ENCODE results near the gene PRAMEF1.

The PRAMEF1 gene

GRCh38 chr1:12761781-12762180 lies 29.4 kb upstream of the PRAMEF1 start:
- H2AFZ ChIP-seq (ENCODE audit: low read length, unreplicated experiment): no peak overlapping the region
- no peaks in the 10 kb centered on the region for H3K79me2 ChIP-seq (ENCODE audit: control insufficient read depth, insufficient read depth, low read length, unreplicated experiment)
- H3K36me3 ChIP-seq (ENCODE audit: insufficient read depth, low read length): no peaks in the 10 kb centered on the region
- H3K4me3 ChIP-seq (ENCODE audit: low read depth, low read length): no peak overlapping the region
- H3K27me3 ChIP-seq (ENCODE audit: insufficient read depth, low read length): no peaks in the 10 kb centered on the region
- H3K27ac ChIP-seq (ENCODE audit: low read depth, low read length): no peak overlapping the region
- no peaks in the 10 kb centered on the region for H3K4me1 ChIP-seq (ENCODE audit: control insufficient read depth, insufficient read depth, low read length, unreplicated experiment)

- Histone ChIP-seq H2AFZ (ENCODE audit: low read length, unreplicated experiment) (no peak overlapping the region), H3K36me3 (ENCODE audit: insufficient read depth, low read length) (no peaks in the 10 kb centered on the region), H3K79me2 (ENCODE audit: control insufficient read depth, insufficient read depth, low read length, unreplicated experiment) (no peaks in the 10 kb centered on the region), H3K27me3 (ENCODE audit: insufficient read depth, low read length) (no peaks in the 10 kb centered on the region), H3K4me1 (ENCODE audit: control insufficient read depth, insufficient read depth, low read length, unreplicated experiment) (no peaks in the 10 kb centered on the region), H3K4me3 (ENCODE audit: low read depth, low read length) (no peak overlapping the region), H3K27ac (ENCODE audit: low read depth, low read length) (no peak overlapping the region)
Measured at GRCh38 chr1:12762766-12763165, 28.4 kb upstream of the PRAMEF1 start.

GRCh38 chr1:12763479-12763878 lies 27.7 kb upstream of the PRAMEF1 start:
- Histone ChIP-seq H3K79me2 (ENCODE audit: control insufficient read depth, insufficient read depth, low read length, unreplicated experiment) (no peaks in the 10 kb centered on the region), H3K27ac (ENCODE audit: low read depth, low read length) (no peak overlapping the region), H2AFZ (ENCODE audit: low read length, unreplicated experiment) (no peak overlapping the region), H3K36me3 (ENCODE audit: insufficient read depth, low read length) (no peaks in the 10 kb centered on the region), H3K4me1 (ENCODE audit: control insufficient read depth, insufficient read depth, low read length, unreplicated experiment) (no peaks in the 10 kb centered on the region), H3K4me3 (ENCODE audit: low read depth, low read length) (no peak overlapping the region), H3K27me3 (ENCODE audit: insufficient read depth, low read length) (no peaks in the 10 kb centered on the region)

GRCh38 chr1:12764016-12764415 lies 27.2 kb upstream of the PRAMEF1 start:
- Histone ChIP-seq H3K79me2 (ENCODE audit: control insufficient read depth, insufficient read depth, low read length, unreplicated experiment) (no peaks in the 10 kb centered on the region), H3K27me3 (ENCODE audit: insufficient read depth, low read length) (no peaks in the 10 kb centered on the region), H3K27ac (ENCODE audit: low read depth, low read length) (no peak overlapping the region), H3K4me3 (ENCODE audit: low read depth, low read length) (no peak overlapping the region), H3K36me3 (ENCODE audit: insufficient read depth, low read length) (no peaks in the 10 kb centered on the region), H2AFZ (ENCODE audit: low read length, unreplicated experiment) (no peak overlapping the region), H3K4me1 (ENCODE audit: control insufficient read depth, insufficient read depth, low read length, unreplicated experiment) (no peaks in the 10 kb centered on the region)

GRCh38 chr1:12769031-12769430 lies 22.2 kb upstream of the PRAMEF1 start:
- no peak overlapping the region for H2AFZ ChIP-seq (ENCODE audit: low read length, unreplicated experiment)
- H3K4me1 ChIP-seq (ENCODE audit: control insufficient read depth, insufficient read depth, low read length, unreplicated experiment): no peaks in the 10 kb centered on the region
- peaks cover 3% of the 10 kb centered on the region; the same call in 1 of the 2 replicates for H3K27me3 ChIP-seq (ENCODE audit: insufficient read depth, low read length)

GRCh38 chr1:12769976-12770505 lies 21.2 kb upstream of the PRAMEF1 start:
- Histone ChIP-seq H3K4me1 (ENCODE audit: control insufficient read depth, insufficient read depth, low read length, unreplicated experiment) (no peaks in the 10 kb centered on the region), H2AFZ (ENCODE audit: low read length, unreplicated experiment) (no peak overlapping the region), H3K27ac (ENCODE audit: low read depth, low read length) (no peak overlapping the region), H3K36me3 (ENCODE audit: insufficient read depth, low read length) (no peaks in the 10 kb centered on the region), H3K79me2 (ENCODE audit: control insufficient read depth, insufficient read depth, low read length, unreplicated experiment) (no peaks in the 10 kb centered on the region), H3K4me3 (ENCODE audit: low read depth, low read length) (no peak overlapping the region), H3K27me3 (ENCODE audit: insufficient read depth, low read length) (peaks cover 3% of the 10 kb centered on the region; the same call in 1 of the 2 replicates)

More at GRCh38 chr1:12769031-12769430, 22.2 kb upstream of the PRAMEF1 start:
- Histone ChIP-seq H3K79me2 (ENCODE audit: control insufficient read depth, insufficient read depth, low read length, unreplicated experiment) (no peaks in the 10 kb centered on the region), H3K36me3 (ENCODE audit: insufficient read depth, low read length) (no peaks in the 10 kb centered on the region), H3K27ac (ENCODE audit: low read depth, low read length) (no peak overlapping the region), H3K4me3 (ENCODE audit: low read depth, low read length) (no peak overlapping the region)

GRCh38 chr1:12770620-12771019 lies 20.6 kb upstream of the PRAMEF1 start:
- Histone ChIP-seq H3K27me3 (ENCODE audit: insufficient read depth, low read length) (peaks cover 3% of the 10 kb centered on the region; the same call in 1 of the 2 replicates), H3K79me2 (ENCODE audit: control insufficient read depth, insufficient read depth, low read length, unreplicated experiment) (no peaks in the 10 kb centered on the region), H3K4me1 (ENCODE audit: control insufficient read depth, insufficient read depth, low read length, unreplicated experiment) (no peaks in the 10 kb centered on the region), H3K4me3 (ENCODE audit: low read depth, low read length) (no peak overlapping the region), H3K36me3 (ENCODE audit: insufficient read depth, low read length) (no peaks in the 10 kb centered on the region), H3K27ac (ENCODE audit: low read depth, low read length) (no peak overlapping the region), H2AFZ (ENCODE audit: low read length, unreplicated experiment) (no peak overlapping the region)

GRCh38 chr1:12771186-12771585 lies 20.0 kb upstream of the PRAMEF1 start:
- Histone ChIP-seq H3K4me3 (ENCODE audit: low read depth, low read length) (no peak overlapping the region), H3K4me1 (ENCODE audit: control insufficient read depth, insufficient read depth, low read length, unreplicated experiment) (no peaks in the 10 kb centered on the region), H3K27ac (ENCODE audit: low read depth, low read length) (no peak overlapping the region), H3K27me3 (ENCODE audit: insufficient read depth, low read length) (peaks cover 3% of the 10 kb centered on the region; the same call in 1 of the 2 replicates), H3K36me3 (ENCODE audit: insufficient read depth, low read length) (no peaks in the 10 kb centered on the region), H3K79me2 (ENCODE audit: control insufficient read depth, insufficient read depth, low read length, unreplicated experiment) (no peaks in the 10 kb centered on the region), H2AFZ (ENCODE audit: low read length, unreplicated experiment) (no peak overlapping the region)

- H3K27ac ChIP-seq (ENCODE audit: low read depth, low read length): no peak overlapping the region
- no peaks in the 10 kb centered on the region for H3K79me2 ChIP-seq (ENCODE audit: control insufficient read depth, insufficient read depth, low read length, unreplicated experiment)
- no peak overlapping the region for H2AFZ ChIP-seq (ENCODE audit: low read length, unreplicated experiment)
- H3K4me3 ChIP-seq (ENCODE audit: low read depth, low read length): no peak overlapping the region
- H3K27me3 ChIP-seq (ENCODE audit: insufficient read depth, low read length): peaks cover 5% of the 10 kb centered on the region; the same call in 1 of the 2 replicates
- H3K36me3 ChIP-seq (ENCODE audit: insufficient read depth, low read length): no peaks in the 10 kb centered on the region
- no peaks in the 10 kb centered on the region for H3K4me1 ChIP-seq (ENCODE audit: control insufficient read depth, insufficient read depth, low read length, unreplicated experiment)
Measured at GRCh38 chr1:12772520-12772919, 18.7 kb upstream of the PRAMEF1 start.

GRCh38 chr1:12773438-12773837 lies 17.8 kb upstream of the PRAMEF1 start, which contains the start of gene PRAMEF12:
PRAMEF12 (plus strand) TSS chr1:12773738; CDS start chr1:12774868, 1,130 bp downstream.
- Histone ChIP-seq H3K4me3 (ENCODE audit: low read depth, low read length) (no peak within 1 kb of the TSS), H3K27ac (ENCODE audit: low read depth, low read length) (no peak within 1 kb of the TSS), H3K79me2 (ENCODE audit: control insufficient read depth, insufficient read depth, low read length, unreplicated experiment) (no peaks in the 10 kb centered on the region), H3K27me3 (ENCODE audit: insufficient read depth, low read length) (peaks cover 7% of the 10 kb centered on the region; the same call in 1 of the 2 replicates), H3K4me1 (ENCODE audit: control insufficient read depth, insufficient read depth, low read length, unreplicated experiment) (no peaks in the 10 kb centered on the region), H2AFZ (ENCODE audit: low read length, unreplicated experiment) (no peak within 1 kb of the TSS), H3K36me3 (ENCODE audit: insufficient read depth, low read length) (no peaks in the 10 kb centered on the region)

GRCh38 chr1:12774801-12775345 lies 16.3 kb upstream of the PRAMEF1 start:
- Histone ChIP-seq H3K27me3 (ENCODE audit: insufficient read depth, low read length) (peaks cover 7% of the 10 kb centered on the region; the same call in 1 of the 2 replicates), H3K4me3 (ENCODE audit: low read depth, low read length) (no peak overlapping the region), H3K4me1 (ENCODE audit: control insufficient read depth, insufficient read depth, low read length, unreplicated experiment) (no peaks in the 10 kb centered on the region)

More at GRCh38 chr1:12774801-12775345, 16.3 kb upstream of the PRAMEF1 start:
- Histone ChIP-seq H3K79me2 (ENCODE audit: control insufficient read depth, insufficient read depth, low read length, unreplicated experiment) (no peaks in the 10 kb centered on the region), H3K27ac (ENCODE audit: low read depth, low read length) (no peak overlapping the region), H2AFZ (ENCODE audit: low read length, unreplicated experiment) (no peak overlapping the region), H3K36me3 (ENCODE audit: insufficient read depth, low read length) (no peaks in the 10 kb centered on the region)
